ENCODE results near the gene LHFPL2.

Gene LHFPL2

DNA sequence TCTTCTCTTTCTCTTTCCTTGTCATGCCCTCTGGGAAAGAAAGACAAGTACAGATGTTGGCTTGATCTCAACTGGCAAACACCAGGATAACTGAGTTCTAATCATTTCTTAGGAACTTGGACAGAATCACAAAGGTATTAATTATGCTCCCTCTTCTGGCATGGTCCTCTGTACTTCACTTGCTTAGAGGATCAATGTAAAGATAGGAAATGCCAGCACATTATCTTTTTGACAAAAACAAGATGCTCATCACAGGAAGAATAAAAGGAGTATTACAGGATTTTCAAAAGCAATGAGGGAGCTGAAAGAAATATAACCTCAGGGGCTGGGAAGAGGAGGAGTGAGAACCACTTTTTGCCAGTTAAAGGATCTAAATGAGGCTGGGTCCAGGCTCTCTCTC lies 70.6 kb downstream of the LHFPL2 start:
- Histone ChIP-seq H3K79me2 (ENCODE audit: control insufficient read depth, low read length) (no peaks in the 10 kb centered on the region), H3K4me3 (ENCODE audit: low read length) (no peak overlapping the region), H4K20me1 (ENCODE audit: control insufficient read depth, insufficient read depth, low read depth, low read length) (no peaks in the 10 kb centered on the region), H3K9me3 (ENCODE audit: control insufficient read depth, insufficient read depth, low read length) (no peaks in the 10 kb centered on the region), H3K4me1 (ENCODE audit: control insufficient read depth, low read length) (peaks cover 20% of the 10 kb centered on the region), H3K4me2 (ENCODE audit: low read length) (no peak overlapping the region), H3F3A (ENCODE audit: control insufficient read depth, insufficient read depth) (no peaks in the 10 kb centered on the region), H3K27me3 (ENCODE audit: control insufficient read depth, low read length) (no peaks in the 10 kb centered on the region), H3K36me3 (ENCODE audit: control insufficient read depth, low read length) (no peaks in the 10 kb centered on the region), H3K27ac (ENCODE audit: low read depth, low read length) (no peak overlapping the region), H3K9me2 (replicated peaks; ENCODE audit: control insufficient read depth, low read length) (no peaks in the 10 kb centered on the region)
- TF ChIP-seq EZH2phosphoT487 (IDR thresholded peaks at IDR 0.05; ENCODE audit: borderline replicate concordance, low read length) = no peak
- TF ChIP-seq, protein P1, sequence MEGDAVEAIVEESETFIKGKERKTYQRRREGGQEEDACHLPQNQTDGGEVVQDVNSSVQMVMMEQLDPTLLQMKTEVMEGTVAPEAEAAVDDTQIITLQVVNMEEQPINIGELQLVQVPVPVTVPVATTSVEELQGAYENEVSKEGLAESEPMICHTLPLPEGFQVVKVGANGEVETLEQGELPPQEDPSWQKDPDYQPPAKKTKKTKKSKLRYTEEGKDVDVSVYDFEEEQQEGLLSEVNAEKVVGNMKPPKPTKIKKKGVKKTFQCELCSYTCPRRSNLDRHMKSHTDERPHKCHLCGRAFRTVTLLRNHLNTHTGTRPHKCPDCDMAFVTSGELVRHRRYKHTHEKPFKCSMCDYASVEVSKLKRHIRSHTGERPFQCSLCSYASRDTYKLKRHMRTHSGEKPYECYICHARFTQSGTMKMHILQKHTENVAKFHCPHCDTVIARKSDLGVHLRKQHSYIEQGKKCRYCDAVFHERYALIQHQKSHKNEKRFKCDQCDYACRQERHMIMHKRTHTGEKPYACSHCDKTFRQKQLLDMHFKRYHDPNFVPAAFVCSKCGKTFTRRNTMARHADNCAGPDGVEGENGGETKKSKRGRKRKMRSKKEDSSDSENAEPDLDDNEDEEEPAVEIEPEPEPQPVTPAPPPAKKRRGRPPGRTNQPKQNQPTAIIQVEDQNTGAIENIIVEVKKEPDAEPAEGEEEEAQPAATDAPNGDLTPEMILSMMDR (IDR thresholded peaks at IDR 0.05; ENCODE audit: low read depth, low read length, poor library complexity, severe bottlenecking) = no peak

DNA sequence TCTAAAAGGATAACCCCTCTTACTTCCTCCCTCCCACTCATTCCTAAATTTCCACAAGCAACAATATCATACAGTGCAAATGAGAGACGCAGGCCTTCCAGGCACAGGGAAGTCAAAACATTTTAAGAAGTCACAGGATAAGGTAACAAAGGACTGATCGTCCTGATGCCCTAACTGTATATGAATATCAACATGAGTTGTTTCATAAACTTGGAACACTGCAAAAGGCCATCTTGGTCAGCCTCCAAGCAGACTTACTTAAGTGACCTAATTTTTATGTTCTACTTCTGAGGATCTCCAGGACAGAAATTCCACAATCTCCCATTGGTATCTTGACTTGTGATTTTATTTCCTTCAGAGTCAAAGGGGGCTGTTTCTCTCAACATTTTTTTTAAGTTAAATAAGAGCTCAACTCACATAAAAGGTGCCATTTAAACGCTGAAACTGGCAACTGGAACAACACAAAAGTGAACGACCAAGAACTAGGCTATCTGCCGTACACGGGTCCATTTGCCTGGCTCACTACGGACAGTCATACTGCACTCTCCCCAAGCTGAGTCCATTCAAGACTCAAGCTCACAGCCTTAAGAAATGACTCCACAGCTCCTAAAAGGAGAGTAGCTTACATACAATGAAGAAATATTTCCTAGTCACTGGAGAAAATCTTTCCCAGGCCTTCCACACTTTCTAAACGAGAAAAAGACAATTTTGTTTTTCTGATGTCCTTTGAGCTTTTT lies 71.3 kb downstream of the LHFPL2 start:
- Histone ChIP-seq H3K4me1 (ENCODE audit: control insufficient read depth, low read length) (peaks cover 22% of the 10 kb centered on the region), H3K27me3 (ENCODE audit: control insufficient read depth, low read length) (no peaks in the 10 kb centered on the region), H3K4me2 (ENCODE audit: low read length) (no peak overlapping the region), H3K4me3 (ENCODE audit: low read length) (no peak overlapping the region), H3F3A (ENCODE audit: control insufficient read depth, insufficient read depth) (no peaks in the 10 kb centered on the region), H3K36me3 (ENCODE audit: control insufficient read depth, low read length) (no peaks in the 10 kb centered on the region), H3K27ac (ENCODE audit: low read depth, low read length) (no peak overlapping the region), H3K79me2 (ENCODE audit: control insufficient read depth, low read length) (no peaks in the 10 kb centered on the region), H4K20me1 (ENCODE audit: control insufficient read depth, insufficient read depth, low read depth, low read length) (no peaks in the 10 kb centered on the region), H3K9me3 (ENCODE audit: control insufficient read depth, insufficient read depth, low read length) (no peaks in the 10 kb centered on the region), H3K9me2 (replicated peaks; ENCODE audit: control insufficient read depth, low read length) (no peaks in the 10 kb centered on the region)
- no peak for TF ChIP-seq EZH2phosphoT487 (IDR thresholded peaks at IDR 0.05; ENCODE audit: borderline replicate concordance, low read length)

DNA sequence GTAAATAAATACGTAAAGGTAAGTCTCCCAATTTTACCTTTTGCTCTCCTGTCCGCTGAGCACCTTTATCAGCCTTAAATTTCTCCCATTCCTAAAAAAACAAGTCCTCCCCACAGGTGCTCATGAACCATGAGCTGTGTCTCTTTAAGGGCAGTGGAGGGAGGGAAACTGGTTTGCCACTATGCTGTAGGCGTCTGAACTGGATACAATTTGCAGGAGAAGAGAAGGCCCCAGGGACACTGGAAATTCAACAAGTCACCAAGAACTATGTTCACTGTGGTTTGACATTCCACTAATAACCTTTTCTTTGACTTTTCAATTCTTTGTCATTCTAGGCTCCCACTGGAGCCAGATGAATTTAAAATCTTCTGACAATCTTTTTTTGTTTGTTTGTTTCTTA lies 72.2 kb downstream of the LHFPL2 start:
- Histone ChIP-seq H3K27me3 (ENCODE audit: control insufficient read depth, low read length) (no peaks in the 10 kb centered on the region), H3K4me2 (ENCODE audit: low read length) (no peak overlapping the region), H3F3A (ENCODE audit: control insufficient read depth, insufficient read depth) (no peaks in the 10 kb centered on the region), H3K9me3 (ENCODE audit: control insufficient read depth, insufficient read depth, low read length) (no peaks in the 10 kb centered on the region), H3K27ac (ENCODE audit: low read depth, low read length) (no peak overlapping the region), H4K20me1 (ENCODE audit: control insufficient read depth, insufficient read depth, low read depth, low read length) (no peaks in the 10 kb centered on the region), H3K4me3 (ENCODE audit: low read length) (no peak overlapping the region), H3K4me1 (ENCODE audit: control insufficient read depth, low read length) (peaks cover 22% of the 10 kb centered on the region), H3K36me3 (ENCODE audit: control insufficient read depth, low read length) (no peaks in the 10 kb centered on the region), H3K79me2 (ENCODE audit: control insufficient read depth, low read length) (no peaks in the 10 kb centered on the region), H3K9me2 (replicated peaks; ENCODE audit: control insufficient read depth, low read length) (no peaks in the 10 kb centered on the region)
- no peak for TF ChIP-seq EZH2phosphoT487 (IDR thresholded peaks at IDR 0.05; ENCODE audit: borderline replicate concordance, low read length)
- TF ChIP-seq, protein P1 (IDR thresholded peaks at IDR 0.05; ENCODE audit: low read depth, low read length, poor library complexity, severe bottlenecking) = no peak

DNA sequence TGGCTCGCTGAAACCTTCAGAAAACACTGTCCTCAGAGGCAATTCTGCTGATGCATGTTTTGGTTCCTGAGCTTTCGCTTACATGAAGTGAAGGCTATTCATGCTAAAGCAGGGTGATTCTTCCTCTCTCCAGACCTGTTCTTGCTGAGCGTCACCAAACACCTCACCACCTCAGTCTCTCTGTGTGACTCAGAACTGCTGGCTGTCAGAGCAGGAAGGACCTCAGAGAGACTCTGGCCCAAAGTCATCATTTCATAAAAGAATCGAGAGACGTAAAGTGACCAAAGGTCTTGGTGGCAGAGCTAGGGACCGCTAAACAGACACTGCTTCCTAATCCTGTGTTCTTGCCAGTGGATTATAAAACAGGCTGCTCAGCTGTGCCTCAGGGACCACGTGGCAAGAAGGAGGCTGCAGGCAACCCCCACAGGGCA lies 73.8 kb downstream of the LHFPL2 start:
- no peaks in the 10 kb centered on the region for H3K27me3 ChIP-seq (ENCODE audit: control insufficient read depth, low read length)
- no peaks in the 10 kb centered on the region for H3K9me3 ChIP-seq (ENCODE audit: control insufficient read depth, insufficient read depth, low read length)
- H3K4me3 ChIP-seq (ENCODE audit: low read length) = no peak overlapping the region
- no peaks in the 10 kb centered on the region for H3K79me2 ChIP-seq (ENCODE audit: control insufficient read depth, low read length)
- no peaks in the 10 kb centered on the region for H3K36me3 ChIP-seq (ENCODE audit: control insufficient read depth, low read length)
- H3K4me1 ChIP-seq (ENCODE audit: control insufficient read depth, low read length) = peaks cover 22% of the 10 kb centered on the region
- H3K27ac ChIP-seq (ENCODE audit: low read depth, low read length) = no peak overlapping the region
- no peaks in the 10 kb centered on the region for H4K20me1 ChIP-seq (ENCODE audit: control insufficient read depth, insufficient read depth, low read depth, low read length)
- H3K9me2 ChIP-seq (replicated peaks; ENCODE audit: control insufficient read depth, low read length) = no peaks in the 10 kb centered on the region
- no peaks in the 10 kb centered on the region for H3F3A ChIP-seq (ENCODE audit: control insufficient read depth, insufficient read depth)
- H3K4me2 ChIP-seq (ENCODE audit: low read length) = no peak overlapping the region
- TF ChIP-seq EZH2phosphoT487 (IDR thresholded peaks at IDR 0.05; ENCODE audit: borderline replicate concordance, low read length) = no peak
- TF ChIP-seq, protein P1 (IDR thresholded peaks at IDR 0.05; ENCODE audit: low read depth, low read length, poor library complexity, severe bottlenecking) = no peak
